Transverse colon (tissue), 4 donors: ENCODE data around the gene PPP2R5B. TPM values are rescaled to one million over a fixed set of nuclear protein-coding genes. Genes with fewer than 3 reads are reported as not detected.
"Not testable (repeated sequence)": the region's sequence is repeated elsewhere in the genome, so short reads cannot be mapped to it uniquely, and the experiment has no call there.

Source experiments
- DNase-seq: peaks from one replicate; pipeline ENCODE4 v3.0.0-alpha.2; 2019
- H3K27ac ChIP-seq, 4 donors: fragments of 200-600 bp; sonication (generic); 2 replicates each; pipeline ENCODE4 v1.5.1; 2016 to 2018; ENCODE audit warnings: inconsistent platforms in 4 of 4
- H3K27me3 ChIP-seq: fragments of 200-600 bp; sonication (generic); 2 replicates; pipeline ENCODE4 v1.5.1; 2017; ENCODE audit warnings: inconsistent platforms
- H3K36me3 ChIP-seq, 4 donors: fragments of 200-600 bp; sonication (generic); 2 replicates each; pipeline ENCODE4 v1.5.1; 2017 to 2019; ENCODE audit warnings: inconsistent platforms in 4 of 4
- H3K4me1 ChIP-seq, 4 donors: fragments of 200-600 bp; sonication (generic); 2 replicates each; pipeline ENCODE4 v1.5.1; 2017 to 2020; ENCODE audit warnings: inconsistent platforms in 4 of 4
- H3K4me3 ChIP-seq, 4 donors: fragments of 200-600 bp; sonication (generic); 1 replicate in 1 of 4; 2 replicates in 3 of 4; pipeline versions ENCODE4 v1.5.1 to v1.6.1; 2017 to 2019; ENCODE audit warnings: inconsistent platforms in 4 of 4
- H3K9me3 ChIP-seq, 2 donors: fragments of 200-600 bp; sonication (generic); 2 replicates each; pipeline ENCODE4 v1.5.1; 2017 to 2019; ENCODE audit warnings: inconsistent platforms in 2 of 2
- CTCF ChIP-seq, 5 experiments: fragments of 200-600 bp in 3 of 5; fragments of 450-650 bp in 2 of 5; sonication (generic) in 3 of 5; IDR thresholded peaks; 1 replicate in 2 of 5; 2 replicates in 3 of 5; pipeline ENCODE4 v1.5.1; 2016 to 2017; ENCODE audit warnings: antibody characterized with exemption in 5 of 5, inconsistent platforms in 3 of 5, mild to moderate bottlenecking in 2 of 5, moderate library complexity in 1 of 5
- EP300 ChIP-seq: sonication (generic); formaldehyde crosslinking; IDR thresholded peaks from one replicate; pipeline ENCODE4 v1.6.1; 2017; ENCODE audit warnings: antibody characterized with exemption, low read depth
- POLR2A ChIP-seq: fragments of 450-650 bp; IDR thresholded peaks from one replicate; pipeline ENCODE4 v1.6.1; 2016; ENCODE audit warnings: antibody characterized with exemption, mild to moderate bottlenecking, moderate library complexity
- POLR2AphosphoS5 ChIP-seq, 3 donors: sonication (generic); formaldehyde crosslinking; IDR thresholded peaks; one replicate each; pipeline ENCODE4 v1.6.1; 2016; ENCODE audit warnings: antibody characterized with exemption in 3 of 3
- WGBS, 2 donors: methylation state at CpG; one replicate each; pipeline ENCODE4 v1.1.5; 2018; ENCODE audit warnings: low coverage in 1 of 2; 5-methylcytosine and 5-hydroxymethylcytosine counted together
- in situ Hi-C, 4 donors: fragments of 200-750 bp; cut with MboI; loops; one replicate each; pipeline versions ENCODE4 v1.15.0 to v1.15.1; 2017; ENCODE audit warnings: low sequenced_read_pairs in 3 of 4, low pct_ligation_motif_present in 1 of 4, low pct_unique_long_range_greater_than_20kb in 1 of 4
- intact Hi-C: fragments of 100-400 bp; cut with DNase I; formaldehyde crosslinking; loops from one replicate; pipeline ENCODE4 v1.15.1; 2023; ENCODE audit warnings: low total_unique reads
- small RNA-seq, 4 donors: library from RNA; depleted of rRNA; stranded (forward); fragments of <200 nt; gene quantifications; one replicate each; pipeline ENCODE3, GENCODE V24; 2016
- total RNA-seq, 4 donors: library from RNA; depleted of rRNA; stranded (reverse); fragments of >200 nt; gene quantifications; one replicate each; pipeline ENCODE4 v1.1.0, GENCODE V29; 2016

PPP2R5B gene
- total RNA-seq, 4 donors from 2014 or later = 16.7 to 38.1 (median 26.8) TPM

- intact Hi-C loops (no loop called here), in situ Hi-C loops (no loop called here)
- Histone ChIP-seq H3K27ac (peak within 1 kb of the TSS; percentile 50 to 66 (median 61)), H3K4me1 (peaks cover 0 to 29% (median 17%) of the 10 kb centered on the region in 4 donors), H3K27me3 (no peaks in the 10 kb centered on the region), H3K4me3 (peak within 1 kb of the TSS in 3 of 4 donors; percentile 19 to 46 (median 25)), H3K9me3 (no peaks in the 10 kb centered on the region), H3K36me3 (no peaks in the 10 kb centered on the region)
- DNase-seq = peak; percentile 90
- TF ChIP-seq POLR2AphosphoS5 (IDR thresholded peaks at IDR 0.05) = peak in 2 of 3 donors; percentile 15 to 28
- no peak for TF ChIP-seq EP300
- WGBS, 2 donors = 46 to 80% methylated on average over 7 to 47 of the region's 69 CpGs
Measured at GRCh38 chr11:64971421-64972233, 47.1 kb downstream of the PPP2R5B start, which contains the start of gene MAJIN. Gene MAJIN (minus strand): TSS chr11:64972108. CDS start chr11:64959405, 12,703 bp downstream.

- intact Hi-C loops = no loop called here
- H3K9me3 ChIP-seq = no peaks in the 10 kb centered on the region
- H3K27me3 ChIP-seq = no peaks in the 10 kb centered on the region
- in situ Hi-C loops = no loop called here
- 63 to 70% methylated on average over 4 to 5 of the region's 5 CpGs for WGBS, 2 donors
- no peak overlapping the region for H3K27ac ChIP-seq
- no peaks in the 10 kb centered on the region for H3K36me3 ChIP-seq
- no peak for DNase-seq
- no peak overlapping the region for H3K4me3 ChIP-seq
- H3K4me1 ChIP-seq = peaks cover 0 to 23% (median 15%) of the 10 kb centered on the region in 4 donors
- TF ChIP-seq POLR2AphosphoS5 (IDR thresholded peaks at IDR 0.05) = no peak
- TF ChIP-seq POLR2A = no peak
- TF ChIP-seq CTCF (IDR thresholded peaks at IDR 0.05) = no peak
- no peak for TF ChIP-seq EP300
Measured at GRCh38 chr11:64974124-64974523, 49.6 kb downstream of the PPP2R5B start.

GRCh38 chr11:64976651-64977050 lies 52.2 kb downstream of the PPP2R5B start:
- Histone ChIP-seq H3K9me3 (no peaks in the 10 kb centered on the region), H3K27me3 (no peaks in the 10 kb centered on the region), H3K4me3 (no peak overlapping the region), H3K27ac (no peak overlapping the region), H3K36me3 (no peaks in the 10 kb centered on the region), H3K4me1 (peaks cover 0 to 8% (median 8%) of the 10 kb centered on the region in 4 donors)
- in situ Hi-C loops (no loop called here), intact Hi-C loops (no loop called here)
- no peak for DNase-seq
- TF ChIP-seq POLR2A (no peak), POLR2AphosphoS5 (IDR thresholded peaks at IDR 0.05) (no peak), EP300 (no peak), CTCF (IDR thresholded peaks at IDR 0.05) (no peak)
- WGBS, 2 donors = 83% methylated on average over 1 of the region's 2 CpGs; no CpG with 5 or more reads in 1 of the 2 donors

GRCh38 chr11:64983339-64983738 lies 58.9 kb downstream of the PPP2R5B start:
- H3K27me3 ChIP-seq, H3K27ac ChIP-seq, H3K4me1 ChIP-seq, in situ Hi-C loops, H3K9me3 ChIP-seq, intact Hi-C loops, H3K4me3 ChIP-seq, H3K36me3 ChIP-seq, DNase-seq: not testable (repeated sequence)
- WGBS, 2 donors = 74 to 79% methylated on average over 4 to 5 of the region's 5 CpGs

Small RNA genes within 50 kb of the gene (small RNA-seq; reads per million reads assigned to genes)
- gene MIR6749 (0 to 0.35 (median 0) reads per million in 4 donors), gene MIR6750 (0 reads per million in 4 donors)

Other genes starting within 250 kb of the PPP2R5B start
- 1 to 10 TPM; 2.9 to 7.4 (median 6.8) TPM for gene NRXN2, start 201.5 kb upstream of the PPP2R5B start, total RNA-seq
- gene RASGRP2, start 180.5 kb upstream of the PPP2R5B start, total RNA-seq = 10 to 100 TPM; 12.1 to 24.3 (median 17.3) TPM
- 1 to 10 TPM; 1.2 to 7.9 (median 2.2) TPM for gene PYGM, start 164.7 kb upstream of the PPP2R5B start, total RNA-seq
- gene SF1, start 146.1 kb upstream of the PPP2R5B start, total RNA-seq = 100 to 1,000 TPM; 196 to 458 (median 377) TPM
- 100 to 1,000 TPM in 2 of 4 donors, 10 to 100 TPM in 2; 10.1 to 369 (median 90.9) TPM for gene MAP4K2, start 121.5 kb upstream of the PPP2R5B start, total RNA-seq
- gene MEN1, start 114.1 kb upstream of the PPP2R5B start, total RNA-seq = 10 to 100 TPM; 19.5 to 30.3 (median 25.4) TPM
- 10 to 100 TPM; 32.6 to 82.3 (median 46.9) TPM for gene CDC42BPG, start 80.0 kb upstream of the PPP2R5B start, total RNA-seq
- 100 to 1,000 TPM in 2 of 4 donors, 10 to 100 TPM in 2; 67.9 to 202 (median 116) TPM for gene EHD1, start 46.1 kb upstream of the PPP2R5B start, total RNA-seq
- 10 to 100 TPM; 30.1 to 82.3 (median 46.4) TPM for gene ATG2A, start 7.5 kb upstream of the PPP2R5B start, total RNA-seq
- 1 to 10 TPM in 1 of 4 donors, not detected in 3; 6.0 TPM for gene GPHA2, start 11.2 kb downstream of the PPP2R5B start, total RNA-seq
- not detected for gene MAJIN, start 47.4 kb downstream of the PPP2R5B start, total RNA-seq
- gene BATF2, start 72.3 kb downstream of the PPP2R5B start, total RNA-seq = 10 to 100 TPM in 3 of 4 donors, 1 to 10 TPM in 1; 4.0 to 13.9 (median 11.2) TPM
- gene ARL2, start 89.5 kb downstream of the PPP2R5B start, total RNA-seq = 100 to 1,000 TPM in 1 of 4 donors, 10 to 100 TPM in 3; 28.4 to 147 (median 85.8) TPM
- gene SNX15, start 102.8 kb downstream of the PPP2R5B start, total RNA-seq = 10 to 100 TPM in 3 of 4 donors, 1 to 10 TPM in 1; 1.9 to 53.3 (median 35.9) TPM
- 100 to 1,000 TPM in 1 of 4 donors, 10 to 100 TPM in 2, 1 to 10 TPM in 1; 3.7 to 105 (median 12.9) TPM for gene SAC3D1, start 116.5 kb downstream of the PPP2R5B start, total RNA-seq
- 100 to 1,000 TPM in 1 of 4 donors, 10 to 100 TPM in 2, not detected in 1; 13.8 to 105 (median 75.6) TPM for gene NAALADL1, start 133.9 kb downstream of the PPP2R5B start, total RNA-seq
- 1 to 10 TPM in 3 of 4 donors, not detected in 1; 1.9 to 2.6 (median 2.5) TPM for gene CDCA5, start 159.4 kb downstream of the PPP2R5B start, total RNA-seq
- gene ZFPL1, start 159.5 kb downstream of the PPP2R5B start, total RNA-seq = 100 to 1,000 TPM in 1 of 4 donors, 10 to 100 TPM in 3; 44.5 to 105 (median 64.2) TPM
- gene VPS51, start 171.5 kb downstream of the PPP2R5B start, total RNA-seq = 100 to 1,000 TPM; 252 to 560 (median 437) TPM
- 10 to 100 TPM; 29.4 to 59.5 (median 42.3) TPM for gene TM7SF2, start 187.2 kb downstream of the PPP2R5B start, total RNA-seq
- gene ZNHIT2, start 193.0 kb downstream of the PPP2R5B start, total RNA-seq = 10 to 100 TPM in 3 of 4 donors, 1 to 10 TPM in 1; 9.6 to 40.8 (median 12.2) TPM
- gene FAU, start 197.4 kb downstream of the PPP2R5B start, total RNA-seq = 100 to 1,000 TPM; 594 to 986 (median 662) TPM
- gene MRPL49, start 197.6 kb downstream of the PPP2R5B start, total RNA-seq = 100 to 1,000 TPM in 1 of 4 donors, 10 to 100 TPM in 3; 10.5 to 119 (median 60.9) TPM
- gene SYVN1, start 209.8 kb downstream of the PPP2R5B start, total RNA-seq = 10 to 100 TPM; 20.5 to 72.6 (median 51.9) TPM
- gene SPDYC, start 245.5 kb downstream of the PPP2R5B start, total RNA-seq = not detected